Measurements from ENCODE around the gene KCNQ5. TPM values are rescaled to one million over a fixed set of nuclear protein-coding genes. Genes with fewer than 3 reads are reported as not detected.
A peak's percentile ranks its signal among the peaks of the same experiment; 100 is the strongest.

The KCNQ5 gene
- total RNA-seq, 8 experiments from 2014 or later = 0.17 to 18.5 (median 1.7) TPM

DNA sequence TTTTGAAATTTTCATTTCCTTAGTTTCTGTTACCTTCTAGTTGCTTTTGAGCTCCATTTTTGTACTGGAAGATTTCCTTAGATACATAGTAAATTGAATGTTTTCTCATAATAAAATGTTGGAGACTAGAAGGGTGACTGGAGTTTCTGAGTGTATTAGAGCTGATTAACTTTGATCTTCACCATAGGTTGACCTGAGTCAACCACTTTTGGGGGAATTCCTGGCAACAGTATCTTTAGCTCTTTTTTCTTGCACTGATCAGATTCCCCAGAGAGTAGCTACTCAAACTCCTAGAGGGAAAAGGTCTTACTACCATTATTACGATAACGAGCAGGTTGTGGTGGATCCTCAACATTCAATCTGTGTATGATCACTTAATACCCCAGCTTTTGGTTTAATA lies 530.7 kb downstream of the KCNQ5 start:
- Histone ChIP-seq H3K27ac (no peak overlapping the region), H3K4me3 (no peak overlapping the region), H3K4me1 (replicated peaks in 1 of 2) (no peaks in the 10 kb centered on the region)
- 60 to 100% (median 100%) methylated on average over 1 to 2 of the region's 2 CpGs; no CpG with 5 or more reads in 5 of the 10 experiments for WGBS, 10 experiments
- no peak for ATAC-seq (replicated peaks in 6 of 8)
- in situ Hi-C loops (cut with MboI; ENCODE audit: low pct_unique_long_range_greater_than_20kb in 2 of 9, low sequenced_read_pairs in 9 of 9, unreplicated experiment in 9 of 9) = loop anchor here in 1 of 9 experiments (25.0 kb wide), 2 partner anchors 540 to 740 kb away; partner anchors contain the start of gene KCNQ5

GRCh38 chr6:73152966-73153757 lies 531.3 kb downstream of the KCNQ5 start:
- no peak overlapping the region for H3K4me3 ChIP-seq
- no peaks in the 10 kb centered on the region for H3K4me1 ChIP-seq (replicated peaks in 1 of 2)
- ATAC-seq (replicated peaks in 6 of 8) = no peak
- WGBS, 10 experiments = 0 to 100% (median 50%) methylated on average over 1 to 2 of the region's 2 CpGs; no CpG with 5 or more reads in 1 of the 10 experiments
- no peak overlapping the region for H3K27ac ChIP-seq
- in situ Hi-C loops (cut with MboI; ENCODE audit: low pct_unique_long_range_greater_than_20kb in 2 of 9, low sequenced_read_pairs in 9 of 9, unreplicated experiment in 9 of 9) = loop anchor here in 1 of 9 experiments (25.0 kb wide), 2 partner anchors 541 to 741 kb away; partner anchors contain the start of gene KCNQ5

DNA sequence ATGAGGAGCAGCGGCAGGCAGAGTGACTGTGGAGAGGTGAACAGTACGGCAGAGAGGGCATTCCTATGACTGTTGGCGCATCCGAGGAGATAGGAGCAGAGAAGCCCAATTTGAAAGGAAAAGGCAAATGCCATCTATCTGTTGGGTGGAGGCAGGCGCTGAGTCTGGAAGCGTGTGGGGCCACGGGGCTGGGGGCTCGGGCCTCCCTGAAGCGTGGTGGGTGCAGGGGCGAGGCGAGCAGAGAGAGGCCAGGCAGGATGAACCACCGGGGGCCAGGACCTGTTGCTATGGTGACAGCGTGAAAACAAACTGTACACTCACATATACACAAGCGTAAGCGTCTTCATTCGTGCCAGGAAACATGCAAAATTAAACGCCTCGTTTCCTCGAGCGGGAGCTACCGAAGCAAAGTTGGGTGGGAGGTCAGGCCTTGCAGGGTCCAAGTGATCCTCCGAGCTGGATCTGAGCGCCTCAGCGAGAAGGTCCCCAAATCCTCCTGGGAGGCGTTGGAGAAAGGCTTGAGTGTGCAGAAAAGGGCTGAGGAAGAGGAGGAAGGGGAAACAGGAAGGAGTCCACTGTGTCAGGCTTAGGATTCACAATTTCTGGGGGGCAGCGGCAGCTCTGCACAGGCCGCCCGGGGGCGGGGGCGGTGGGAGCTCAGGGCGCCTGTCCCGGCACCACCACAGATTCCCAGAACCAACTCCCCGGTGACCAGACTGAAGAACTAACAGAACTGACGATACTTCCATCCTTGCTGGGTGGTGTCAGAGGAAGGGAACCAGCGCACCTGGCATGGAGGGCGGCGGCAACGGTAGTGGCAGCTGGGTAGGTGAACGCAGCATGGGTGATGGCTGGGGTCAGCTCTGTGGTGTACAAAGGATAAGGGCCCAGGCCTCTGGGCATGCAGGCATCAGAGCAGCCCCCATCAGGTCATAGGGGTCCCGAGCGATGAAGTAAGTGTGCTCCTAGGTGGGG lies 535.2 kb downstream of the KCNQ5 start:
- WGBS, 10 experiments = 76 to 100% (median 90%) methylated on average over 1 to 17 of the region's 41 CpGs; no CpG with 5 or more reads in 2 of the 10 experiments
- in situ Hi-C loops (cut with MboI; ENCODE audit: low pct_unique_long_range_greater_than_20kb in 2 of 9, low sequenced_read_pairs in 9 of 9, unreplicated experiment in 9 of 9) = loop anchor here in 1 of 9 experiments (25.0 kb wide), 2 partner anchors 545 to 745 kb away; partner anchors contain the start of gene KCNQ5
- Histone ChIP-seq H3K4me1 (replicated peaks in 1 of 2) (no peaks in the 10 kb centered on the region), H3K27ac (no peak overlapping the region), H3K4me3 (no peak overlapping the region)
- no peak for ATAC-seq (replicated peaks in 6 of 8)

- Histone ChIP-seq H3K4me3 (no peak overlapping the region), H3K4me1 (replicated peaks in 1 of 2) (no peaks in the 10 kb centered on the region), H3K27ac (no peak overlapping the region)
- ATAC-seq (replicated peaks in 6 of 8) = no peak
- WGBS, 10 experiments = 92 to 100% (median 93%) methylated on average over 4 to 7 of the region's 34 CpGs; no CpG with 5 or more reads in 7 of the 10 experiments
- in situ Hi-C loops (cut with MboI; ENCODE audit: low pct_unique_long_range_greater_than_20kb in 2 of 9, low sequenced_read_pairs in 9 of 9, unreplicated experiment in 9 of 9) = loop anchor here in 1 of 9 experiments (25.0 kb wide), 2 partner anchors 546 to 746 kb away; partner anchors contain the start of gene KCNQ5
Measured at GRCh38 chr6:73157870-73158269, 536.0 kb downstream of the KCNQ5 start.

GRCh38 chr6:73169111-73169510 lies 547.2 kb downstream of the KCNQ5 start:
- Histone ChIP-seq H3K27ac (no peak overlapping the region), H3K4me1 (replicated peaks in 1 of 2) (no peaks in the 10 kb centered on the region), H3K4me3 (no peak overlapping the region)
- ATAC-seq (replicated peaks in 6 of 8) = no peak
- 61 to 81% (median 73%) methylated on average over 3 to 4 of the region's 4 CpGs; no CpG with 5 or more reads in 1 of the 10 experiments for WGBS, 10 experiments
- in situ Hi-C loops (cut with MboI; ENCODE audit: low pct_unique_long_range_greater_than_20kb in 2 of 9, low sequenced_read_pairs in 9 of 9, unreplicated experiment in 9 of 9) = loop anchor here in 1 of 9 experiments (25.0 kb wide), 2 partner anchors 557 to 757 kb away; partner anchors contain the start of gene KCNQ5

GRCh38 chr6:73169633-73170032 lies 547.8 kb downstream of the KCNQ5 start:
- in situ Hi-C loops (cut with MboI; ENCODE audit: low pct_unique_long_range_greater_than_20kb in 2 of 9, low sequenced_read_pairs in 9 of 9, unreplicated experiment in 9 of 9) = loop anchor here in 1 of 9 experiments (25.0 kb wide), 2 partner anchors 557 to 757 kb away; partner anchors contain the start of gene KCNQ5
- Histone ChIP-seq H3K4me1 (replicated peaks in 1 of 2) (no peaks in the 10 kb centered on the region), H3K27ac (no peak overlapping the region), H3K4me3 (no peak overlapping the region)
- 55 to 100% (median 90%) methylated on average over 3 to 5 of the region's 5 CpGs; no CpG with 5 or more reads in 1 of the 10 experiments for WGBS, 10 experiments
- no peak for ATAC-seq (replicated peaks in 6 of 8)

GRCh38 chr6:73174646-73175045 lies 552.8 kb downstream of the KCNQ5 start:
- ATAC-seq (replicated peaks in 6 of 8) = peak in 3 of 8 experiments; percentile 91 to 98 (median 91)
- 0 to 100% (median 89%) methylated on average over 1 to 4 of the region's 4 CpGs; no CpG with 5 or more reads in 1 of the 10 experiments for WGBS, 10 experiments
- H3K4me1 ChIP-seq (replicated peaks in 1 of 2) = no peaks in the 10 kb centered on the region
- H3K4me3 ChIP-seq = no peak overlapping the region
- H3K27ac ChIP-seq = no peak overlapping the region
- in situ Hi-C loops (cut with MboI; ENCODE audit: low pct_unique_long_range_greater_than_20kb in 2 of 9, low sequenced_read_pairs in 9 of 9, unreplicated experiment in 9 of 9) = loop anchor here in 3 of 9 experiments (25.0 kb wide), 2 partner anchors 562 to 762 kb away; partner anchors contain the start of gene KCNQ5 (in 1 of the 3)

- no peak for ATAC-seq (replicated peaks in 6 of 8)
- H3K4me1 ChIP-seq (replicated peaks in 1 of 2) = no peaks in the 10 kb centered on the region
- 40 to 100% (median 82%) methylated on average over 1 to 6 of the region's 6 CpGs; no CpG with 5 or more reads in 2 of the 10 experiments for WGBS, 10 experiments
- no peak overlapping the region for H3K4me3 ChIP-seq
- H3K27ac ChIP-seq = no peak overlapping the region
- in situ Hi-C loops (cut with MboI; ENCODE audit: low pct_unique_long_range_greater_than_20kb in 2 of 9, low sequenced_read_pairs in 9 of 9, unreplicated experiment in 9 of 9) = loop anchor here in 2 of 9 experiments (25.0 kb wide), 1 partner anchor 764 kb away; no protein-coding TSS in a partner anchor
Measured at GRCh38 chr6:73176057-73176456, 554.2 kb downstream of the KCNQ5 start.

DNA sequence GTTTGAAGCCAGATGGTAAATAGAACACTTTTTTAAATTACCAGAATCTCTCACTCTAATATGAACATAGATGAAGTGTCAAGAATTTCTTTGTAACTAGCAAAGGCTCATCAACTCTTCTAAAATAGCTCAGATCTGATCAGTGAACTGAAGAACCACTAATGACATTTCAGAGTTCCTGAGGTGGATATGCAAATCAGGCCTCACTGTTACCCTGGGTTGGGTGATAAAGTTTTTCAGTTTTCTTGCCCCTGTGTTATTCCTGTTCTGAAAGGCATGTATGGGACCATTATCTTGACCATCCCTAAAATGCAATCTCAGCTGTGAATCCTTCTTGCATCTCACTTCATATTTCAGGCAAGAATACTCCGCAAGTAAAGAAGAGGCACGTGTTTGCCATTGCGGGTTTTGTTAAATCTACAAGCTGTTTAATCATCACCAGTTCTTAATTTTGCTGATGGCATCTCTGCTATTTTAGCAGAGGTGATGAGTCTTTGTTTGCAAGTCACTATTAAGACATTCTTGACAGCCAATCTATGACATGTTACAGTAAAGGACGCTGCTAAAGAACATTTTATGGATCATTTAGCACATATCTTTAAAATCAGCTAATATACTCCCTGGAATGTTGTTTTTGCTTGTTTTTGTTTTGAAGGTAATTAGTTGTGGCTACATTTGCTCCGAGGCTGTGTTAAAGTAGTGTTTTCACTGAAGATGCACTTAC lies 555.5 kb downstream of the KCNQ5 start:
- no peaks in the 10 kb centered on the region for H3K4me1 ChIP-seq (replicated peaks in 1 of 2)
- WGBS, 10 experiments = 40 to 100% (median 87%) methylated on average over 1 to 5 of the region's 5 CpGs; no CpG with 5 or more reads in 2 of the 10 experiments
- in situ Hi-C loops (cut with MboI; ENCODE audit: low pct_unique_long_range_greater_than_20kb in 2 of 9, low sequenced_read_pairs in 9 of 9, unreplicated experiment in 9 of 9) = loop anchor here in 2 of 9 experiments (25.0 kb wide), 1 partner anchor 765 kb away; no protein-coding TSS in a partner anchor
- H3K4me3 ChIP-seq = no peak overlapping the region
- H3K27ac ChIP-seq = no peak overlapping the region
- ATAC-seq (replicated peaks in 6 of 8) = no peak

- H3K4me3 ChIP-seq = no peak overlapping the region
- ATAC-seq (replicated peaks in 6 of 8) = peak in 3 of 8 experiments; percentile 6 to 62 (median 40)
- no peaks in the 10 kb centered on the region for H3K4me1 ChIP-seq (replicated peaks in 1 of 2)
- 6 to 100% (median 77%) methylated on average over 1 to 6 of the region's 6 CpGs; no CpG with 5 or more reads in 1 of the 10 experiments for WGBS, 10 experiments
- in situ Hi-C loops (cut with MboI; ENCODE audit: low pct_unique_long_range_greater_than_20kb in 2 of 9, low sequenced_read_pairs in 9 of 9, unreplicated experiment in 9 of 9) = loop anchor here in 3 of 9 experiments (10.0 to 25.0 kb wide), 2 partner anchors 765 to 768 kb away; no protein-coding TSS in a partner anchor
- no peak overlapping the region for H3K27ac ChIP-seq
Measured at GRCh38 chr6:73180076-73180738, 558.3 kb downstream of the KCNQ5 start.

Measured in motor neuron (in vitro differentiated cells).